H9 (cell line): Measurements from ENCODE around the gene ZNF236. TPM values are rescaled to one million over a fixed set of nuclear protein-coding genes. Genes with fewer than 3 reads are reported as not detected.

ENCODE experiments used
- DNase-seq: peaks from one replicate; pipeline ENCODE4 v3.0.0-alpha.2; 2017
- H2AFZ ChIP-seq: one replicate; pipeline ENCODE4 v1.6.1; 2013; ENCODE audit warnings: mild to moderate bottlenecking, low read length, control low read depth, moderate library complexity
- H2AK5ac ChIP-seq: 2 replicates; pipeline ENCODE4 v1.6.1; 2013; ENCODE audit warnings: low read length, control low read depth, mixed read lengths; ENCODE audit not compliant: insufficient read length
- H2BK120ac ChIP-seq: one replicate; pipeline ENCODE4 v1.6.1; 2013; ENCODE audit warnings: low read depth, mild to moderate bottlenecking, low read length, control low read depth, inconsistent platforms; ENCODE audit not compliant: poor library complexity, severe bottlenecking
- H2BK12ac ChIP-seq: 2 replicates; pipeline ENCODE4 v1.6.1; 2013; ENCODE audit warnings: low read length, control low read depth, mixed read lengths, low read depth; ENCODE audit not compliant: insufficient read length
- H2BK15ac ChIP-seq: 2 replicates; pipeline ENCODE4 v1.6.1; 2013; ENCODE audit warnings: low read depth, low read length, control low read depth
- H2BK20ac ChIP-seq: one replicate; pipeline ENCODE4 v1.6.1; 2013; ENCODE audit warnings: low read depth, mild to moderate bottlenecking, low read length, control low read depth, inconsistent platforms; ENCODE audit not compliant: poor library complexity, severe bottlenecking
- H2BK5ac ChIP-seq: 2 replicates; pipeline ENCODE4 v1.6.1; 2013; ENCODE audit warnings: low read length, control low read depth, mixed read lengths; ENCODE audit not compliant: insufficient read length
- H3K14ac ChIP-seq: 2 replicates; pipeline ENCODE4 v1.6.1; 2013; ENCODE audit warnings: low read length, control low read depth; ENCODE audit not compliant: insufficient read depth
- H3K18ac ChIP-seq: 2 replicates; pipeline ENCODE4 v1.6.1; 2013; ENCODE audit warnings: low read depth, mild to moderate bottlenecking, mixed read lengths, low read length, control low read depth; ENCODE audit not compliant: insufficient read length
- H3K23ac ChIP-seq: 2 replicates; pipeline ENCODE4 v1.6.1; 2013; ENCODE audit warnings: low read length, control low read depth, mixed read lengths, low read depth; ENCODE audit not compliant: insufficient read length
- H3K23me2 ChIP-seq: 2 replicates; pipeline ENCODE4 v1.6.1; 2013; ENCODE audit warnings: low read depth, mild to moderate bottlenecking, mixed read lengths, low read length, control low read depth; ENCODE audit not compliant: insufficient read length, poor library complexity, severe bottlenecking
- H3K27ac ChIP-seq: 2 replicates; pipeline ENCODE4 v1.5.1; 2013; ENCODE audit warnings: low read length, control low read depth, mixed read lengths, low read depth; ENCODE audit not compliant: insufficient read length
- H3K27me3 ChIP-seq: 2 replicates; pipeline ENCODE4 v1.6.1; 2013; ENCODE audit warnings: low read length, control low read depth, inconsistent platforms; ENCODE audit not compliant: insufficient read depth
- H3K4ac ChIP-seq: 2 replicates; pipeline ENCODE4 v1.6.1; 2013; ENCODE audit warnings: low read depth, mild to moderate bottlenecking, control low read depth, inconsistent platforms, low read length, moderate library complexity
- H3K4me1 ChIP-seq: 2 replicates; pipeline ENCODE4 v1.6.1; 2013; ENCODE audit warnings: low read length, control low read depth, inconsistent platforms; ENCODE audit not compliant: insufficient read depth
- H3K4me2 ChIP-seq: 2 replicates; pipeline ENCODE4 v1.6.1; 2013; ENCODE audit warnings: low read length, control low read depth, mixed read lengths; ENCODE audit not compliant: insufficient read length, insufficient read depth
- H3K56ac ChIP-seq: 2 replicates; pipeline ENCODE4 v1.6.1; 2013; ENCODE audit warnings: low read depth, mild to moderate bottlenecking, mixed read lengths, low read length, control low read depth; ENCODE audit not compliant: insufficient read length
- H3K79me1 ChIP-seq: 2 replicates; pipeline ENCODE4 v1.6.1; 2013; ENCODE audit warnings: low read depth, mild to moderate bottlenecking, moderate library complexity, low read length, control low read depth, inconsistent platforms; ENCODE audit not compliant: insufficient read depth, poor library complexity, severe bottlenecking
- H3K79me2 ChIP-seq: 2 replicates; pipeline ENCODE4 v1.6.1; 2013; ENCODE audit warnings: low read length, control low read depth, inconsistent platforms; ENCODE audit not compliant: insufficient read depth
- H3K9ac ChIP-seq: 2 replicates; pipeline ENCODE4 v1.6.1; 2013; ENCODE audit warnings: low read length, control low read depth, mixed read lengths; ENCODE audit not compliant: insufficient read length; ENCODE audit errors: extremely low read depth
- H3K9me3 ChIP-seq: one replicate; pipeline ENCODE4 v1.6.1; 2013; ENCODE audit warnings: low read depth, low read length, inconsistent platforms; ENCODE audit not compliant: control insufficient read depth
- H3T11ph ChIP-seq: one replicate; pipeline ENCODE4 v1.6.1; 2013; ENCODE audit warnings: mild to moderate bottlenecking, low read length, control low read depth, inconsistent platforms
- H4K20me1 ChIP-seq: one replicate; pipeline ENCODE4 v1.6.1; 2013; ENCODE audit not compliant: control insufficient read depth, insufficient read length, insufficient read depth
- H4K5ac ChIP-seq: 2 replicates; pipeline ENCODE4 v1.6.1; 2013; ENCODE audit warnings: low read depth, mild to moderate bottlenecking, mixed read lengths, low read length, control low read depth; ENCODE audit not compliant: insufficient read length
- H4K8ac ChIP-seq: replicated peaks from 2 replicates; pipeline ENCODE4 v1.6.1; 2013; ENCODE audit warnings: low read length, control low read depth, mixed read lengths, low read depth; ENCODE audit not compliant: insufficient read length
- H4K91ac ChIP-seq: 2 replicates; pipeline ENCODE4 v1.6.1; 2013; ENCODE audit warnings: low read depth, mild to moderate bottlenecking, moderate library complexity, mixed read lengths, low read length, control low read depth; ENCODE audit not compliant: insufficient read length
- H3K27ac Mint-ChIP-seq, 3 experiments: 2 replicates in 2 of 3; 3 replicates in 1 of 3; pipeline ENCODE4 v1.8.0; 2020 to 2021; ENCODE audit warnings: mixed read lengths in 3 of 3, mild to moderate bottlenecking in 1 of 3, moderate library complexity in 1 of 3
- H3K27me3 Mint-ChIP-seq: 2 replicates; pipeline ENCODE4 v1.8.0; 2021; ENCODE audit warnings: low read depth, mild to moderate bottlenecking, moderate library complexity, mixed read lengths
- H3K36me3 Mint-ChIP-seq, 3 experiments: 2 replicates in 2 of 3; 3 replicates in 1 of 3; pipeline ENCODE4 v1.8.0; 2020 to 2021; ENCODE audit warnings: low read depth in 3 of 3, mixed read lengths in 3 of 3; ENCODE audit not compliant: insufficient read depth in 1 of 3
- H3K4me1 Mint-ChIP-seq, 2 experiments: 2 replicates each; pipeline ENCODE4 v1.8.0; 2020; ENCODE audit warnings: mixed read lengths in 2 of 2
- H3K4me3 Mint-ChIP-seq, 2 experiments: 2 replicates in 1 of 2; 3 replicates in 1 of 2; pipeline ENCODE4 v1.8.0; 2020 to 2021; ENCODE audit warnings: mild to moderate bottlenecking in 2 of 2, mixed read lengths in 2 of 2, moderate library complexity in 1 of 2
- H3K9me3 Mint-ChIP-seq, 2 experiments: 2 replicates in 1 of 2; 3 replicates in 1 of 2; pipeline ENCODE4 v1.8.0; 2020; ENCODE audit warnings: mild to moderate bottlenecking in 2 of 2, mixed read lengths in 2 of 2, moderate library complexity in 1 of 2
- CTCF ChIP-seq: fragments of 200-600 bp; sonication (generic); conservative IDR thresholded peaks from 3 replicates; pipeline ENCODE4 v1.8.0; 2021; ENCODE audit warnings: antibody characterized with exemption, mild to moderate bottlenecking
- WGBS: extraction: QIAGEN DNeasy Blood & Tissue Kit; methylation state at CpG from one replicate; pipeline ENCODE4 v1.1.7; 2013; ENCODE audit warnings: missing lambda C conversion rate, low lambda C conversion rate, mixed read lengths; ENCODE audit not compliant: insufficient read length; ENCODE audit errors: extremely low coverage; 5-methylcytosine and 5-hydroxymethylcytosine counted together
- total RNA-seq: library from RNA; stranded (reverse); gene quantifications from 2 replicates; pipeline ENCODE4 v1.2.1, GENCODE V29; 2021

Gene ZNF236
- total RNA-seq, 1 experiment from 2014 or later = 16.0 TPM

DNA sequence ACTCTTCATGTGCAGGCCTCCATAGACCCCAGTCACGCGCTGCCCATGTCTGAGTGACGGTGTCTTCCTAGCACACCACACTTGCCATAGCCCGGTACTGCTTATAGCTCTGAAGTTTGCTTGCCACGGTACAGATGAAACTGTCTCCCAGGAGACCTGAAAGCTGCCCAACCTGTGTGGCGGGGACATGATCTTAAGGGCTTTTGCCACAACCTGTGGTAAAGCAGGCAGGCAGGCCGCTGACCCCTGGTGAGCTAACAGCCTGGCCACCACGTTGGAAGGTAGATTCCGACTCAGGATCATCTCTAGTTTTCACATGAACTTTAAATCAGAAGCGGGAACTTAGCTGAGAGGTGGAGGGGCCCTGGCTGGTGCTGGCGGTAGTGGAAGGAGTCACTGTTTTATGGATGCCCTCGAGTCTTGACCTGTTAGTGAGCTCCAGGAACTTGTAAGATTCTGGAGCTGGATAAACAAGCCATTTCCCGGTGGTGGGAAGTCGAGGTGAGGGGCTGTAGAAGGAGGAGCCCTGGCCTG is 153.3 kb downstream of the ZNF236 start:
- no peak overlapping the region for H4K91ac ChIP-seq
- peaks cover 4 to 9% (median 4%) of the 10 kb centered on the region in 3 experiments; a peak in 5 of 7 replicates for H3K36me3 Mint-ChIP-seq
- no peak overlapping the region for H2BK15ac ChIP-seq
- no peak overlapping the region for H3K14ac ChIP-seq
- H4K20me1 ChIP-seq = no peaks in the 10 kb centered on the region
- peaks cover 0 to 3% of the 10 kb centered on the region in 2 experiments; a peak in 1 of 5 replicates for H3K9me3 Mint-ChIP-seq
- no peak overlapping the region for H2BK5ac ChIP-seq
- H3K4me1 Mint-ChIP-seq = peaks cover 35 to 44% of the 10 kb centered on the region in 2 experiments
- H3K4me3 Mint-ChIP-seq = no peak overlapping the region
- no peak overlapping the region for H3K18ac ChIP-seq
- H3T11ph ChIP-seq = no peak overlapping the region
- no peak overlapping the region for H2BK12ac ChIP-seq
- no peak overlapping the region for H4K8ac ChIP-seq
- no peaks in the 10 kb centered on the region for H3K79me1 ChIP-seq
- H2BK20ac ChIP-seq = no peak overlapping the region
- no CpG with 5 or more reads among the region's 14 CpGs for whole genome bisulfite sequencing
- peaks cover 4% of the 10 kb centered on the region for H3K4me1 ChIP-seq
- H4K5ac ChIP-seq = no peak overlapping the region
- H2AK5ac ChIP-seq = no peak overlapping the region
- no peaks in the 10 kb centered on the region for H3K27me3 ChIP-seq
- H3K23me2 ChIP-seq = no peaks in the 10 kb centered on the region
- H3K27ac ChIP-seq = no peak overlapping the region
- H3K56ac ChIP-seq = no peak overlapping the region
- no peak overlapping the region for H3K23ac ChIP-seq
- no peak overlapping the region for H3K4ac ChIP-seq
- H2BK120ac ChIP-seq = no peak overlapping the region
- peak overlapping the region in 2 of 3 experiments; percentile 19 to 34; a peak in 4 of 7 replicates for H3K27ac Mint-ChIP-seq
- no peak for TF ChIP-seq CTCF
- H3K27me3 Mint-ChIP-seq = no peaks in the 10 kb centered on the region
- no peak for DNase-seq
- no peak overlapping the region for H3K4me2 ChIP-seq
- no peak overlapping the region for H2AFZ ChIP-seq
- no peaks in the 10 kb centered on the region for H3K9me3 ChIP-seq
- no peak overlapping the region for H3K9ac ChIP-seq
- no peaks in the 10 kb centered on the region for H3K79me2 ChIP-seq
